PFSK-1 (cell line): ENCODE measurements around the gene MT1E.

Source experiments
- FOXP2 ChIP-seq: optimal IDR thresholded peaks from 2 replicates; pipeline ENCODE3; 2011; ENCODE audit warnings: borderline replicate concordance, control low read depth, inconsistent platforms; ENCODE audit not compliant: insufficient read depth; ENCODE audit errors: extremely low read length, extremely low read depth
- POLR2AphosphoS5 ChIP-seq: IDR thresholded peaks from 2 replicates; pipeline ENCODE4 v1.6.1; 2012; ENCODE audit warnings: low read depth, mild to moderate bottlenecking, control low read depth, low read length, moderate library complexity
- SIN3A ChIP-seq: IDR thresholded peaks from 2 replicates; pipeline ENCODE4 v1.6.1; 2012; ENCODE audit warnings: mild to moderate bottlenecking, low read length, moderate library complexity, borderline replicate concordance; ENCODE audit not compliant: insufficient read depth
- TAF1 ChIP-seq: IDR thresholded peaks from 2 replicates; pipeline ENCODE4 v1.6.1; 2012; ENCODE audit warnings: low read length, control low read depth, borderline replicate concordance; ENCODE audit not compliant: insufficient read depth
- TF ChIP-seq, protein P1 (sequence below), 2 experiments: IDR thresholded peaks; 2 replicates each; pipeline versions ENCODE4 v1.6.1 to v1.8.0; 2011 to 2012; ENCODE audit warnings: low read depth in 2 of 2, low read length in 2 of 2, control low read depth in 1 of 2, inconsistent platforms in 1 of 2, mild to moderate bottlenecking in 1 of 2, moderate library complexity in 1 of 2; ENCODE audit not compliant: insufficient read depth in 1 of 2

Gene MT1E

DNA sequence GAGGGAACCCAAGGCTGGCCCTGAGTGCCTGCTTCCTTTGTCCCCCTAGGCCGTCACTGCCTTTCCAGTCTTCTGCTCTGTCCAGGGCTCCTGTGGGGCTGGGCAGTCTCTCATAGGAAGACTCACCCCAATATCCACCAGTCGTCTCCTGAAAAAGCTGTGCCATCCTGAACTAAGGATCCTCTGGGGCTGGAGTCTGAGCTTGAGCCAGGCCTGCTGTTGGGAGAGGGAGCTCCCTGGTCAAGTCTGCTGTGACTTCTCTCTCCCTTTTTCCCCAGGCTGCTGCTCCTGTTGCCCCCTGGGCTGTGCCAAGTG, 45.0 kb downstream of the MT1E start:
- TF ChIP-seq TAF1 (no peak), POLR2AphosphoS5 (no peak), SIN3A (no peak), FOXP2 (no peak)
- TF ChIP-seq, protein P1, sequence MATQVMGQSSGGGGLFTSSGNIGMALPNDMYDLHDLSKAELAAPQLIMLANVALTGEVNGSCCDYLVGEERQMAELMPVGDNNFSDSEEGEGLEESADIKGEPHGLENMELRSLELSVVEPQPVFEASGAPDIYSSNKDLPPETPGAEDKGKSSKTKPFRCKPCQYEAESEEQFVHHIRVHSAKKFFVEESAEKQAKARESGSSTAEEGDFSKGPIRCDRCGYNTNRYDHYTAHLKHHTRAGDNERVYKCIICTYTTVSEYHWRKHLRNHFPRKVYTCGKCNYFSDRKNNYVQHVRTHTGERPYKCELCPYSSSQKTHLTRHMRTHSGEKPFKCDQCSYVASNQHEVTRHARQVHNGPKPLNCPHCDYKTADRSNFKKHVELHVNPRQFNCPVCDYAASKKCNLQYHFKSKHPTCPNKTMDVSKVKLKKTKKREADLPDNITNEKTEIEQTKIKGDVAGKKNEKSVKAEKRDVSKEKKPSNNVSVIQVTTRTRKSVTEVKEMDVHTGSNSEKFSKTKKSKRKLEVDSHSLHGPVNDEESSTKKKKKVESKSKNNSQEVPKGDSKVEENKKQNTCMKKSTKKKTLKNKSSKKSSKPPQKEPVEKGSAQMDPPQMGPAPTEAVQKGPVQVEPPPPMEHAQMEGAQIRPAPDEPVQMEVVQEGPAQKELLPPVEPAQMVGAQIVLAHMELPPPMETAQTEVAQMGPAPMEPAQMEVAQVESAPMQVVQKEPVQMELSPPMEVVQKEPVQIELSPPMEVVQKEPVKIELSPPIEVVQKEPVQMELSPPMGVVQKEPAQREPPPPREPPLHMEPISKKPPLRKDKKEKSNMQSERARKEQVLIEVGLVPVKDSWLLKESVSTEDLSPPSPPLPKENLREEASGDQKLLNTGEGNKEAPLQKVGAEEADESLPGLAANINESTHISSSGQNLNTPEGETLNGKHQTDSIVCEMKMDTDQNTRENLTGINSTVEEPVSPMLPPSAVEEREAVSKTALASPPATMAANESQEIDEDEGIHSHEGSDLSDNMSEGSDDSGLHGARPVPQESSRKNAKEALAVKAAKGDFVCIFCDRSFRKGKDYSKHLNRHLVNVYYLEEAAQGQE (IDR thresholded peaks at IDR 0.05; ENCODE audit: insufficient read depth in 1 of 2, low read depth in 2 of 2, low read length in 2 of 2): no peak

DNA sequence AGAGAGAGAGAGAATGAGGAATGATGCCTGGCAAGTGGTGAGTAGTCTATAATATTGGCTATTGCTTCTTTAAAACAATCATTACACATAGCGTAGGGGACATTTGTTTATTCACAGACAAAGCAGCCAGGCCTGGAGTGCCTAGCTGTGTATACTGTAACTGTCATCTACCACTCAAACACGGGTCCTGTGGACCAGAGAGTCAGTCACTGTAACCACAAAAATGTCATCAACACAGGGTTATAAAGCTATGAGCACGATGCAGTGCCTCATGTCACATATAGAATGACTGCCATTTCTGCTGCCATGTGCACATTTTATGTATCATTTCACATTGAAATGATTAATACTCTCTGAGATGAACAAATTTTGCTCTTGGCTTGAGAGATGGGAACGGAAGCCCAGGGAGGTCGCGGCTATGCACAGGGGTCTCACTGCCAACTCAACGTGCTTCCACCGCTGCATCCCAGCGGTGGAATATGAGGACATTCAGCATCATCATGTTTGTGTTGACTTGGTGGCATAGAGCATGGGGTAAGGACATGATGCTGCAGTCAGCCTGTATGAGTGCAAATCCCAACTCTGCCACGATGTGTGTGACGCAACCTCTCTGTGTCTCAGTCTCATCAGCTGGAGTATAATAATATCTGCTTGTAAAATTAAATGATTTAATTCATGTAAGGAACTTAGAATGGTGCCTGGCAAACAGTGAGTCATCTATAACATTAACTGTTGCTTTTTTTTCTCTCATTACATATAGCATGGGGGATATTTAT, 47.4 kb downstream of the MT1E start:
- no peak for TF ChIP-seq POLR2AphosphoS5
- no peak for TF ChIP-seq TAF1
- no peak for TF ChIP-seq FOXP2
- no peak for TF ChIP-seq SIN3A
- TF ChIP-seq, protein P1 (IDR thresholded peaks at IDR 0.05; ENCODE audit: insufficient read depth in 1 of 2, low read depth in 2 of 2, low read length in 2 of 2): no peak

- no peak for TF ChIP-seq TAF1
- no peak for TF ChIP-seq FOXP2
- TF ChIP-seq SIN3A: no peak
- TF ChIP-seq, protein P1 (IDR thresholded peaks at IDR 0.05; ENCODE audit: insufficient read depth in 1 of 2, low read depth in 2 of 2, low read length in 2 of 2): no peak
- TF ChIP-seq POLR2AphosphoS5: no peak
These were observed 48.3 kb downstream of the MT1E start for GRCh38 chr16:56673921-56674320.

DNA sequence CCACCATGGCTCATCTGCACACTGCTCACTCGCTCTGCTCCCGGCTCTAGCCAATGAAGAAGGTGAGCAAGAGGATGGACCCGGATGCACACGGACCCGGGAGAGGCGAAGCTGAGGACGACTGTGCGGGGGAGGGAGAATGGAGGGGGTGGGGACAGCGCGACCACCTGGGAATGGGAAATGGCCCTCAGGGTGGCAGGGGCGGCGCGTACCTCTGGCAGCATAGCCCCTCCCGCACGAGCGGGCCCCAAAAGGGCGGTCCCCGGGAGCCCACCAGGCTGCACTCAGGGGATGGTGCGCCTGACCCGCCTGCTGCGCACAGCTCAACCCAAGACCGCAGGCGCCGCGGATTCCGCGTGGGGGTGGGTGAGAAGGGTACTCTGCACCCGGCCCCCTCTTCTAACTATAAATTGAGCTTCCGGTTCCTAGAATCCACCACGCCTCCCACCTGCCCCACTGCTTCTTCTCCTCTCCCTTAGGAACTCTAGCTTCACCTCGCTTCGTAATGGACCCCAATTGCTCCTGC, 50.2 kb downstream of the MT1E start:
- TF ChIP-seq FOXP2: no peak
